Hepatocyte (in vitro differentiated cells): ENCODE measurements around the gene PLD3.

Experiments used
- EZH2 ChIP-seq: fragments of 200-600 bp; sonication (generic); IDR thresholded peaks from 2 replicates; pipeline ENCODE4 v1.6.1; 2016; ENCODE audit warnings: antibody characterized with exemption, mild to moderate bottlenecking, borderline replicate concordance
- EZH2phosphoT487 ChIP-seq: fragments of 200-600 bp; sonication (generic); IDR thresholded peaks from one replicate; pipeline ENCODE4 v1.6.1; 2018; ENCODE audit warnings: antibody characterized with exemption, mild to moderate bottlenecking, low read depth, moderate library complexity; ENCODE audit not compliant: unreplicated experiment, severe bottlenecking
- TF ChIP-seq, protein P1 (sequence below): fragments of 200-600 bp; sonication (generic); IDR thresholded peaks from 2 replicates; pipeline ENCODE4 v1.5.1; 2016; ENCODE audit warnings: antibody characterized with exemption, mild to moderate bottlenecking; ENCODE audit not compliant: poor library complexity

DNA sequence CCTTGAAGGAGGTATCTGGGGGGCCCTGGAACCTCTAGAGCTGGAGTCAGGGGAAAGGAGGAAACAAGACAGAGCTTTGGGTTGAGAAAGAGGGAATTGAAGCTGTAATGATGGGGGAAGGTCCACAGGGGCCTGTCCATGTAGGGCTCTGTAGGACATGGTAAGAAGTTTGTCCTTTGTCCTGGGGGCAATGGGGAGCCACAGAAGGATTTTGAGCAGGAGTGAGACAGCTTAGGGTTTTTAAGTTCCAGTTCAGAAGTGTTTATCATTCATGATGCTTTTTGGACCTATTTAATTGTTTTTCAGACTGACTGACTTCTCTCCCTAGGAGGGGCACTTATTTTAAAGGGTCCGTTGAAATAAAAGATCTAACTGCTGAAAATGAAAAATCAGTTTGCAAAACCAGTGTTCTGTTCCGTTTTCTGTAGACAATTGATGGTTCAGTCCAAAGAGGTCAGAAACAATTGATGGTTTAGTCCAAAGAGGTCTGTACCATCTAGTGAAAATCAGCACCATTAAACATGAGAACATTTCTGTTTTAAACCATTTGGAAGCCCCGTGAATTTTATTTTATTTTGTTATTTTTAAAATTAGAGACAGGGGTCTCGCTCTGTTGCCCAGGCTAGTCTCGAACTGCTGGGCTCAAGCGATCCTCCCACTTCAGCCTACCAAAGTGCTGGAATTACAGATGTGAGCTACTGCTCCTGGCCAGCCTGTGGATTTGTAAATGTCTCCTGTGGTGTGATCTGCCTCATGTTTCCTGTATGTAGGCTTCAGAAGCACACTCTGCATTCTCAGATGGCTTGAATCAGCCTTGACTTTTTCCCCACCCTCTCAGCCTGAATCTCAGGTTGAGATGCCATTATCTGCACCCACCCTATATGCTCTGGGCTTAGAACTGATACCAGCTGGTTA is 8.4 kb downstream of the PLD3 start:
- TF ChIP-seq, protein P1, sequence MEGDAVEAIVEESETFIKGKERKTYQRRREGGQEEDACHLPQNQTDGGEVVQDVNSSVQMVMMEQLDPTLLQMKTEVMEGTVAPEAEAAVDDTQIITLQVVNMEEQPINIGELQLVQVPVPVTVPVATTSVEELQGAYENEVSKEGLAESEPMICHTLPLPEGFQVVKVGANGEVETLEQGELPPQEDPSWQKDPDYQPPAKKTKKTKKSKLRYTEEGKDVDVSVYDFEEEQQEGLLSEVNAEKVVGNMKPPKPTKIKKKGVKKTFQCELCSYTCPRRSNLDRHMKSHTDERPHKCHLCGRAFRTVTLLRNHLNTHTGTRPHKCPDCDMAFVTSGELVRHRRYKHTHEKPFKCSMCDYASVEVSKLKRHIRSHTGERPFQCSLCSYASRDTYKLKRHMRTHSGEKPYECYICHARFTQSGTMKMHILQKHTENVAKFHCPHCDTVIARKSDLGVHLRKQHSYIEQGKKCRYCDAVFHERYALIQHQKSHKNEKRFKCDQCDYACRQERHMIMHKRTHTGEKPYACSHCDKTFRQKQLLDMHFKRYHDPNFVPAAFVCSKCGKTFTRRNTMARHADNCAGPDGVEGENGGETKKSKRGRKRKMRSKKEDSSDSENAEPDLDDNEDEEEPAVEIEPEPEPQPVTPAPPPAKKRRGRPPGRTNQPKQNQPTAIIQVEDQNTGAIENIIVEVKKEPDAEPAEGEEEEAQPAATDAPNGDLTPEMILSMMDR: no peak
- TF ChIP-seq EZH2 (no peak), EZH2phosphoT487 (no peak)
